NCI-H1105 (cell line): ENCODE measurements around the gene GOSR2.
"Not testable (repeated sequence)": the region's sequence is repeated elsewhere in the genome, so short reads cannot be mapped to it uniquely, and the experiment has no call there.

Experiments
- DNase-seq: peaks from one replicate; lab custom pipeline; 2025; lab: John Stamatoyannopoulos, UW

The GOSR2 gene

GRCh38 chr17:46930051-46930450 is 7.1 kb downstream of the GOSR2 start:
- DNase-seq: no peak

- DNase-seq: no peak
Observed at GRCh38 chr17:46931596-46931995, 8.6 kb downstream of the GOSR2 start.

DNA sequence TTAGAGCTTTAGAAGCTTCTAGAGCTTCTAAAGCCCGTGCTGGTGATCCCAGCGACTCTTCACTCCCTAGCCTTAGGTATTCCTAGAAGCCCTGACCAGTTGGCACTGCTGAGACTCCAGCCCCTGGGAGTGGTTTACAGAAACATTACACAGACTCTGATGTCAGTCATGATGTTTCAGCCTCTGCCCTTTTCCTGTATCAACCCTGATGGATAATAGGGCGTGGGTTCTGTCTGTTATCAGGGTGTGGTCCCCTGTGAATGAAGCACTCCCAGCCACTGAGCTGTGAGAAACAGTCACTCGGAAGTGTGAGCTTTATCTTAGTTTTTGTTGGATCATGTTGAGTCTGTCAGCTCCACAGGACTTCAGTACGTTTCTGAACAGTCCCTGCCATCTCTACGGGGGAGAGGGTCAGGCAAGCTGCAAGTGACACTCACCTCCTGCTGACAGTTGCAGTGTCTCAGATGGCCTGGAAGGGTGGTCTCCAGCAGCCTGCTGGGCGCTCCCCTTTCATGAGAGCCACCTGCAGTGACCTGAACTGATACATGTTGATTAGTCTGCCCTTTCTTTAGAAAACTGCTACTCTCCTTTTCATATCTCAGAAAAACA is 12.8 kb downstream of the GOSR2 start:
- DNase-seq: no peak

GRCh38 chr17:46940692-46941404 is 17.9 kb downstream of the GOSR2 start:
- DNase-seq: peak; percentile 44

GRCh38 chr17:46942441-46943217 is 19.7 kb downstream of the GOSR2 start:
- DNase-seq: peak; percentile 33

GRCh38 chr17:46943218-46943500 is 20.2 kb downstream of the GOSR2 start:
- DNase-seq: no peak

DNA sequence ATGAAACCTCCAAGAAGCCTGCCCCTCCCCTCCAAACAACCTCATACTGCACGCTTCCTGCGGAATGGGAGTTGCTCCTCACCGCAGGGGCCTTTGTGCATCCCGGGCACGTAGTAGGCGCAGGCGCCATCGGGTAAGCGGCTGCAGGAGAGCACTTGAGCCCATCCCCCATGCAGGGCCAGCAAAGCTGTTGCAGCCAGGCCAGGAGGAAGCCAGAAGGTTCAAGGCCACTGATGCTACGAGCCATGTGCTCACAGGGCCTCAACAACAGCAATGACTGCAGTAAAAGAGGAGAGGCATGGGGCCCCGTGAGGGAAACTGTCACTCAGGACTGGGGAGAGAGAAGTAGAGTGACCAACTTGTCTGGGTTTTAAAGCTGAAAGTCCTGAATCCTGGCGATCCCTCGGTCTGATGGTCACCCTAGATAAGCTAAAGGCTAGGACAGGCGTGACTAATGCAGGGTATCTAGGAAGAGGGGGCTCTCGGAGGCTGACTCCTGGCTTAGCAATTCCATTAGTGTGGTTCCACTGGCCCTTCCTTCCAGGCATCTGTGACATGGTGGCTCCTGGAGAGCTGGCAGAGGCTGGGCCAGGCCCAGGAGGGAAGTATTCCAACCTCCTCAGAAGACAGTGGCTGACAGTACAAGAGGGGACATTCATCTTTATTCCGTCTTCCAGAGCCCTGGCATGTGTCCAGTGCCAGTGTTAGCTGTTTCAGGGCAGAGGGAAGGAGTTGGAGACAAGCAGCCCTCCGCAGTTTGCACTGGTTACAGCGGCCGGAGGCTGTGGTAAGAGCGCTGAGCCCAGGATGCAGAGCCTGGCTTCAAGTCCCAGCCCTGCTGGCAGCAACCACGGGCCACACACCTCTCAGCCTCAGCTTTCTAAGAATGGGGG is 20.8 kb downstream of the GOSR2 start:
- no peak for DNase-seq

DNA sequence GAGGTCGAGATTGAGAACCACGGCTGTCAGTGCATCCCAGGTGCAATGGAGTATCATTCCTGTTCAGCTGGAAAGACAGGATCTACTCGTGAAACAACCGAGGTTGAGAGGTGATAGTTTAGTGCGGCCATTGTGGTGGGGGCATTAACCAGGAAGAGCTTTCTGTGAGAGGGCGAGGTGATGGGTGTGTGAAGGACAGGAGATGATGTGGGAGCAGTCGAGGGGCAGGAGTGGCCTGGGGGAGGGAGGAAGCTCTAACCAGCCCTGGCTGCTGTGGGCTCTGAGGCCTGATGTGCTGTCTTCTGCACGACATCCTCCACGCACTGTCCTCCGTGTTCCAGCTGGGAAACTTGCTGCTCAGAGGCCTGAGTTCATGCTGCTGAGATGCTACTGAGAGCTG is 22.0 kb downstream of the GOSR2 start:
- no peak for DNase-seq

DNA sequence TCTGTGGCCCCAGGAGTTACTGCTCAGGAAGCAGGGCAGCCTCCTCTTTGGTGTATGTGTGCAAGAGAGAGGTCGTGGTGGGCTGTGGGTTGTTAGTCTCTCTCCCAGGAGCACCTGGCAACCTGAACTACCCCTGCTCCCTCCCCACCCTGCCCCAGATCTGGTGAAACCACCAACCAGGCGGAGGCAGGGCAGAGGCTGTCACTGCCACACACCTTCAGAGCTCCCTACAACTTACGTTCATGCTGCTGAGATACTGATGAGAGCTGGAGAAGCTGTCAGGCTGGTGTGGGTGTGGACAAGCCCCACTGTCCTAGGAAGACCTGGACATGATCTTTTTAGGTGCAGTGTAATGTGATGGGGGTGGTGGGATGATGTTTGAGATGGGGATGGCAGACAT is 24.3 kb downstream of the GOSR2 start:
- no peak for DNase-seq

- no peak for DNase-seq
Observed at GRCh38 chr17:46948544-46948943, 25.6 kb downstream of the GOSR2 start.

DNA sequence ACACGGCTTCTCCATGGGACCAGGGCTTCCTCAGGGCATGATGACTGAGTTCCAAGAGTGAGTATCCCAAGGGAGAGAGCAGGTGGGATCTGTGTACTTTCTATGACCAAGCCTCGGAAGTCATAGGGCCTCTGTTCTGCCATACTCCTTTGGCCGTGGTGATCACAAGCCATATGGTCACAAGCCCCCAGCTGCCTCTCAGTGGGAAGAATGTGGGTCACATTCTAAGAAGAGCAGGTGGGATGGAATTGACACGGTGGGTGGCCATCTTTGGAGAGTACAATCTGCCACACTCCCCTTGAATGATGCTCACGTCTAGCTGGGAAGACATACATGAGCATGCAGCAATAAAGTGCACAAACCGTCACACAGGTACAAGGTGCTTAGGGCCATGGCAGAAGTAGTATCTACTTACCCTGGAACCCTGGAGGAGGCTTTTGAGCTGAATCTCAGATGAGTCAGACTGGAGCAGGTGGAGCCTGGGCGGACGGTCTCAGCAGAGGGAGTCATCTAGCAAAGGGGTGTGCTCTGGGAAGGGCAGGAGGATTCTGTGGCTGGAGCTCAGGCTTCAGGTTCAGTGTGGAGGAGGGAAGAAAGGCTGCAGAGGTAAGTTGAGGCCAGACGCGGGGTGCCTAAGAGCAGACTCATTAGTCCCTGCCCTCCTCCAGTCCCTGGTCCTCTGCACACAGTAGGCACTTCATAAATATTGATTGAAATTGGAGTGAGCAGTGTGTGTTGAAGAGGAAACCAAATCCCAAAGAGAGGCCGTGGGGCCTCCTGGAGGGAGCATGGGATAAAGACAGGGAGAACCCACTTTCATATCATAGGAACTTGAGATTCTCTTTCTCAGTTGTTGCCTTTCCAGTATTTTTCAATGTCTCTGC is 26.6 kb downstream of the GOSR2 start:
- no peak for DNase-seq

DNA sequence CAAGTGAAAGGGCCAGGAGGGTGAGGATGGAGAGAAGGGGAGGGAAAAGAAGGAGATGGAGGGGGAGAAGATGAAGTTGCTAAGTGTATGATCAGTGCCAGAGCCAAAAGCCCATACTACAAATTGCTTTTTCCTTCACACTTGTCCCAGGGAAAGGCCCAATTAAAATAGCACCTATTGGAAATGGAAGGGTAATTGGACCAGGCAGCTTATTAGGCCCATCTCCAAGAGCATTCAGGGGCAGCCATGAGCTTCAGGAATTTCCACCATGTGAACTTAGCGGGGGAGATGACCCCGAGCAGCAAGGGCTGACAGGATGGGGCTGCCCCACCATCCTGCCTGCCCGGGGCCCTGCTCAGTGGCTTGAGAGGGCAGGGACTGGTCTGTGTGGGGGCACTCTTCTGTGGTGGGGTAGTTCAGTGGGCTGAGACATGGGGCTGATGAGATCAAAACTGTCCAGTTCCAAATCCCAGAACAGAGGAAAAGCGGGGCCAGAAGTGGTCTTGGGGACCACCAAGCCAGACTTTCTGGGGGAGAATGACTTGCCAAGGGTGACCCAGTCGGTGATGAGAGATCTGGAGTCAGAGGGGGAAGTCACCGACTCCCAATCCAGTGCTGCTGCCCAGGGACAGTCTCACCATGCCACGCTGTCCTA is 27.5 kb downstream of the GOSR2 start:
- no peak for DNase-seq

DNA sequence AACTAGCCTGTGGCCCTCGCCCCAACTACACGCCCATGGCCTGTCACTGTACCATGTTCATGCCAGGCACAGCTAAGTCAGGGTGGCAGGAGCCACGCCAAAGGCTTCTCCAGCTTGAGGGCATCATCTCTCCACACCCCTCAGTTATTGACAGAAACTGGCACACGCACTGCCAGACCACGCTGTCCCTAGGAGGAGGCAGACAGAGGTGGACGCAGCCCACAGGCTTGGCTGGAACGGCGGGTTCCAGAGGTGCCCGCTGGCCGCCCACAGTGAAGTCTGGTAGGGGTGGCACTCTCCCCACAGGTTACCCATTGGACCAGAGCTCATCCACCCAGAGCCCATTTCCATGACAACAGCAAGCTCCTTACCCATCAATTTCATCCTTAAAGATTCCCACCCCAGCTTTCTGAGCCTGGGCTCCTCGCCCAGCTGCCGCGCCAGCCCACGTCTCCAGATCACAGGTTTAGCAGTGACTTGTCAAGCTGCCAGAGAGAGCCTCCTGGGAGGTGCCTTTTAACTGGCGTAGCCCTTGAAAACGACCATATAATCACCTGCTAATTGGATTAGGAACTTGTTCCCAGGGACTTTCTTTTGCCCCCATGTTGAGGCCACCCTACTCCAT is 28.1 kb downstream of the GOSR2 start:
- DNase-seq: peak; percentile 74

GRCh38 chr17:46951706-46952105 is 28.7 kb downstream of the GOSR2 start:
- DNase-seq: no peak

DNA sequence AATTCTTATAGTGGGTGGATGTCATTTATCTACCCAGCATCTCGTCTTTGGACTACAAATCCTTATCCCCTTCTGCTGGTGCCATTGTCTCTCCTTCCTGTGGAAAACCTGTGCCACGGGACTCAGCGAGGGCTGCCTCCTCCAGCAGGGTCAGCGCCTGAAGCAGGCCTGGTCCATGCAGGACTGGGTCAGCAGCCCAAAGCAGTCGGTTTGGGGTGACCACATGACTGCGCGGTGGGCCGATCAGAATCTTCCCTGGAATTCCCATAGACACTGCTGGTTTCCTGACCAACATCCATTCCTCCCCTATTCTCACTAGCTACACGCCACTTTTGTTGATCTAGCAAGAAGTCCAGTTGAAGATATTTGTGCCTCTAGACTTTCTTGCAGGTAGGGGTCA is 29.2 kb downstream of the GOSR2 start:
- DNase-seq: no peak

GRCh38 chr17:46953191-46953590 is 30.2 kb downstream of the GOSR2 start:
- not testable (repeated sequence) for DNase-seq

DNA sequence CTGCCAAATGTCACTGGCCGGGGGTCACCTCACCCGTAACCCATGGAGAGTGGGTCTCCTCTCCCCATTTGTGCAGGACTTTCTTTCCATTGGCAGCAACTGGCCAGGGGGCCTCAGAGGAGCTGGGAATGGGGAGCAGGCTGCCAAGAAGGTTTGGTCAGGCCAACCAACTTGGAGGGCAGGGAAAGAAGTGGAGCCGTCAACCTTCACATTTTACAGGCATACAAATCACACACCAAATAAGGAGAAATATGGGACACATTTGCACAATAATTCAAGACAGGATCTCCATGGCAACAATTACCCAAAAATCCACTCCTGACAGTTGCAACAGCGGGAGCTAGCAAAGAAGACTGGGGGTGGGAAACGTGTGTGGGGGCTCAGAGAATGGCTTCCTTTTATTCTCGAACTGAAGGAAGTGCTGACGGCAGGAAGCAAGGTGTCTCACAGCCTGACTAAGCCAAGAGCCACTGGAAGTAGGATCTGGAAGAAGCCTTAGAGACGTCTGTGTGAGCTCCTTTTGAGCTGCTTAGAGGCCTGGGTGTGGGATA is 35.2 kb downstream of the GOSR2 start:
- no peak for DNase-seq

- DNase-seq: no peak
Observed at GRCh38 chr17:46960152-46960551, 37.2 kb downstream of the GOSR2 start.

DNA sequence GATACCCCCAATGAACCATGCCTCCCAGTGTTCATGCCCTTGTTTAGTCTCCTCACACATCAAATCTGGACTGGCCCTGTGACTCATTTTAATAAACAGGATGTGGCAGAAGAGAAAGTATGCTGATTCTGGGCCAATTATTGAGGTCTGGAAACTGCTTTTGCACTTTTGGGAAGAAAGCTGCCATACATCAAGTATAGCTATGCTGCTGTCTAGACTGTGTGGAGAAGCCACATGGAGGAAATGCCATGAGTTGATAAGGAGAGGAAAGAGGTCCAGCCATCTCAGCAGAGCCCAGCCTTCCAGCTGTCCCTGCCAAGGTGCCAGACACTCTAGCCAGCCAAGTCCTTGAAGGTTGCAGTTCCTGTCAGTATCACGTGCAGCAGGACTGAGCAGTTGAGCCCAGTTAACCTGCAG is 39.4 kb downstream of the GOSR2 start:
- DNase-seq: no peak

DNA sequence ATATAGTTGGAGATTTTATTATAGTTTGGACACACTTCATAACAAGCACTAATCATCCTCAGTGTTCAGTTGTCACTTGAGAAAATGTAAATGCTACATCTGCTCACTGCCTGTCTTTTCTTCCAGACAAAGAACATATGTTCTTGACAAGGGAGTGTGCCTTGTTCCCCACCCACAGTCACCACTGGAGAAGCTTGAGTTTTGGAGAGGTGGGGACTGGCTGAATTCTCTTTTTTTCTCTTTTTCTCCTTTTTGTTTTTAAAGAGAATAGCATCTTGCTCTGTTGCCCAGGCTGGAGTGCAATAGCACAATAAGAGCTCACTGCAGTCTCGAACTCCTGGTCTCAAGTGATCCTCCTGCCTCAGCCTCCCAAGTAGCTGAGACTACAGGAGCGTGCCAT is 40.6 kb downstream of the GOSR2 start:
- DNase-seq: no peak
